ENCODE measurements around the gene SETX. TPM values are rescaled to one million over a fixed set of nuclear protein-coding genes. Genes with fewer than 3 reads are reported as not detected.
A peak's percentile ranks its signal among the peaks of the same experiment; 100 is the strongest.

SETX gene
- polyA plus RNA-seq, 1 donor: 38.5 TPM

DNA sequence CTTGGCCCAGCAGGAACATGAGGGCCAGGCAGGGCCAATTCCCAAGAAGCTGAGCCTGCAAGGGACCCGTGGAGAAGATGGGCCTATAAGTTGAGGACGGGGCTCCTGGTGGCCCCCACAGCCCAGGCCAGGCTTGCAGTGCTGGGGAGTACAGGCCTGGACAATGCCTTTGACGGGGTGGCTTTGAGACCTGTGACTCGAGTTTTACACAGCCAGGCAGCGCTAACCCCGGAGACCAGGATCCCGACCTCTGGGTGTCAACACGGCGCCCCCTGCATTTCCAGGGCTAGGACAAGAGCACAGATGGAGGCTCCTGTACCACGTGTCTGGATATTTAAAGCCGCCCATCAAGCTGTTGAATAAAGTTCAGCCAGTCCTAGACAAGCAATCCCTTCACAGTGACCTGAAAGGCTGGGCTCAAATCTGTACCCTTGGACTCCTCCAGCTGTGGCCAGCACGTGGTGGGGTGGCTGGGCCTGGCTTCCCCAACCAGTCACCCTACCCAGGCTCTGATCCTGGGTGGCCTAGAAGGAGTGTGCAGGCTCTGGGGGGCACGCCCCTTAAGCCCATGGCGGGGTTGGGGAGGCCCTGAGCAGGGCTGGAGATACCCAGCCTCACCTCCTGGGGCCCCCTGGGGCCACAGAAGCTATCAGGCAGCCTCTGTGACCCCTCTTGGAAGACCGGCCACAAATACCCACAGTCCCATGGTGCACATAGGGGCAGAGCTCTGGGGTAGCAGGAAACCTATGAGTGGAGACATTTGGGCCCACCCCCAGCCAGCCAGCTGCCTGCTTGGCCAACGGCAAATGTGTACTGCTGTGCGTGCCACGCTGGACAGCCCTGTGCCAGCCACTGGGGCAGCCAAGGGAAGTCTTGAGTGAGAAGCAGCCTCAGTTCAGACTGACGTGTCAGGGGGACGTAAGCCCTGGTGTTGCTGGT is 104.2 kb downstream of the SETX start:
- WGBS (ENCODE audit: insufficient coverage, low lambda C conversion rate): 80% methylated on average over 1 of the region's 20 CpGs
- Histone ChIP-seq H3K4me3 (ENCODE audit: low read length) (no peak overlapping the region), H3K36me3 (ENCODE audit: control insufficient read depth, insufficient read depth, low read length) (no peaks in the 10 kb centered on the region), H3K27me3 (ENCODE audit: control insufficient read depth, insufficient read depth, low read length) (peaks cover 16% of the 10 kb centered on the region), H3K27ac (ENCODE audit: low read length) (no peak overlapping the region), H3K9me3 (ENCODE audit: control insufficient read depth, low read depth, low read length) (peaks cover 5% of the 10 kb centered on the region), H3K4me1 (ENCODE audit: control insufficient read depth, insufficient read depth, low read length) (no peaks in the 10 kb centered on the region)
- no peak for DNase-seq

DNA sequence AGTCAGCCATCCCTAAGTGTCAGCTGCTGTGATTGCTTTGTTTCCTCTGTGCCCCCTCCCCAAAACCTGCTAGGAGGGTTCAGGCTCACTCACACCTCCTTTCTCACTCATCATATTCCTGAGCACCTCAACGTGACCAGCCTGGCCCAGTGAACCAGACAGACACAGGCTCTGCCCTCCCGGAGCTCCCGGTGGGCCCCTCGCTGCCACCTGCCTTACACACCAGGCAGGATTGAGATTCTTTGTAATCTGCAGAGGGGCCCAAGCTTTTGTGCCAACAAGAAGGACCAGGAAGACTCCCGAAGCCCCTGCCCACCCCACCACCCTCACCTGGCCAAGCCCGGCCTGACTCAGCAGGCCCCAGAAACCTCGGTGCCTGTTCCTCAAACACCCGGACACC is 105.1 kb downstream of the SETX start:
- no peak overlapping the region for H3K4me3 ChIP-seq (ENCODE audit: low read length)
- peaks cover 24% of the 10 kb centered on the region for H3K27me3 ChIP-seq (ENCODE audit: control insufficient read depth, insufficient read depth, low read length)
- no peak overlapping the region for H3K27ac ChIP-seq (ENCODE audit: low read length)
- H3K4me1 ChIP-seq (ENCODE audit: control insufficient read depth, insufficient read depth, low read length): no peaks in the 10 kb centered on the region
- no CpG with 5 or more reads among the region's 8 CpGs for WGBS (ENCODE audit: insufficient coverage, low lambda C conversion rate)
- no peak for DNase-seq
- H3K36me3 ChIP-seq (ENCODE audit: control insufficient read depth, insufficient read depth, low read length): no peaks in the 10 kb centered on the region
- peaks cover 5% of the 10 kb centered on the region for H3K9me3 ChIP-seq (ENCODE audit: control insufficient read depth, low read depth, low read length)

DNA sequence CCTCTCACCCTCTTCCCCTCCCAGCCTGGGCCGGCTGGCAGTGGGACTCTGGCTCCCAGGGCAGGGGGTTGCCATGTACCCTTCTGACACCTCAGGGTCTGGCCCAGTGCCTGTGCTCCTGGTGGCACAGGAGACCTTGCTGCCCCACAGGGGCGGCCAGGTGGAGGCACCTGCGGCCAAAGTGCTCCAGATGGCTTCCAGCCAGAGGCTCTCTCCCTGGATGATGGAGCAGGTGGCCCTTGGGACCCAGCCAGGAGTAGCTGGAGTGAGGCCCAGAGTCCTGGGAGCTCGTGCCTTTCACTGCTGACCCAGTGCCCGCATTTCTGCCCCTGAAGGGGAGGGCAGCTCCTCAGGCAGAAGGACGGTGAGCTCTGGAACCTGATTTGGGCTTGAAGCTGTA is 105.7 kb downstream of the SETX start:
- no peak for DNase-seq
- H3K4me3 ChIP-seq (ENCODE audit: low read length): no peak overlapping the region
- no peaks in the 10 kb centered on the region for H3K36me3 ChIP-seq (ENCODE audit: control insufficient read depth, insufficient read depth, low read length)
- no peak overlapping the region for H3K27ac ChIP-seq (ENCODE audit: low read length)
- H3K27me3 ChIP-seq (ENCODE audit: control insufficient read depth, insufficient read depth, low read length): peaks cover 30% of the 10 kb centered on the region
- H3K4me1 ChIP-seq (ENCODE audit: control insufficient read depth, insufficient read depth, low read length): no peaks in the 10 kb centered on the region
- peaks cover 5% of the 10 kb centered on the region for H3K9me3 ChIP-seq (ENCODE audit: control insufficient read depth, low read depth, low read length)
- no CpG with 5 or more reads among the region's 6 CpGs for WGBS (ENCODE audit: insufficient coverage, low lambda C conversion rate)

DNA sequence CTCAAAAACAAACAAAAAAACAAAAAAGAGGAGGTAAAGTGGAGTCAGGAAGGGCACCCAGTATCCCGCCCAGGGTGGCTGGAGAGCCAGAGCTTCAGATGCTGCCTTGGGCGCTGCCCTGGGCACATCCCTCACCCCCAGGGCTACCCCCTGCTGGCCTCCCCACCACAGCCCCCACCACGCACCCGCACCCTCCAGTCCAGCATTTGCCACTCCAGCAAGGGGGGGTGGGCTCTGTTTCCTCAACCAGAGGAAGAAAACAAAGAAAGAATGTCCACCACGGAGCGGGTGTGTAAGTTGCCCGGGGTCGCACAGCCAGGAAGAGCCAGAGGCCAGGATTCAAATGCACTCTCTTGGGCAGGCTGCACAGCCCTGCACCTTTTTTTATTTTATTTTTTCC is 106.8 kb downstream of the SETX start:
- Histone ChIP-seq H3K36me3 (ENCODE audit: control insufficient read depth, insufficient read depth, low read length) (no peaks in the 10 kb centered on the region), H3K4me1 (ENCODE audit: control insufficient read depth, insufficient read depth, low read length) (no peaks in the 10 kb centered on the region), H3K9me3 (ENCODE audit: control insufficient read depth, low read depth, low read length) (peaks cover 5% of the 10 kb centered on the region), H3K4me3 (ENCODE audit: low read length) (no peak overlapping the region), H3K27me3 (ENCODE audit: control insufficient read depth, insufficient read depth, low read length) (peaks cover 42% of the 10 kb centered on the region), H3K27ac (ENCODE audit: low read length) (no peak overlapping the region)
- no peak for DNase-seq
- 77% methylated on average over 2 of the region's 8 CpGs for WGBS (ENCODE audit: insufficient coverage, low lambda C conversion rate)

DNA sequence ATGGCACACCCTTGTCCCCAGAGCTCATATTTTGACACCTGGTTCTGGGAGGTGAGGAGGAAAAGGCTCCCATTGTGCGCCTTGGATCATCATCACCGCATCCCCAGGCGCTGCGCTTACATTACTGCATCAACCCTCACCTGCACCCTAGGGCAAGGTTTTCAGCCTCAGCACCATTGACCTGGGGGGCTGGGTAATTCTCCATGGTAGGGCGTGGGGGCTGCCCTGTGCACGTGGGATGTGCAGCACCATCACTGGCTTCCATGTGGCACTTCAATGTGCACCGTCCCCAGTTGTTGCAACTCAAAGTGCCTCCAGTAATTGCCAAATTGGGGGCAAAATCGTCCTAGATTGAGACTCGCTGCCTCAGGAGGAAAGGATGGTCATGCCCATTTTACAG is 109.3 kb downstream of the SETX start:
- no peak for DNase-seq
- no peak overlapping the region for H3K27ac ChIP-seq (ENCODE audit: low read length)
- peaks cover 54% of the 10 kb centered on the region for H3K27me3 ChIP-seq (ENCODE audit: control insufficient read depth, insufficient read depth, low read length)
- H3K9me3 ChIP-seq (ENCODE audit: control insufficient read depth, low read depth, low read length): no peaks in the 10 kb centered on the region
- peaks cover 10% of the 10 kb centered on the region for H3K4me1 ChIP-seq (ENCODE audit: control insufficient read depth, insufficient read depth, low read length)
- H3K4me3 ChIP-seq (ENCODE audit: low read length): no peak overlapping the region
- H3K36me3 ChIP-seq (ENCODE audit: control insufficient read depth, insufficient read depth, low read length): no peaks in the 10 kb centered on the region
- no CpG with 5 or more reads among the region's 9 CpGs for WGBS (ENCODE audit: insufficient coverage, low lambda C conversion rate)

DNA sequence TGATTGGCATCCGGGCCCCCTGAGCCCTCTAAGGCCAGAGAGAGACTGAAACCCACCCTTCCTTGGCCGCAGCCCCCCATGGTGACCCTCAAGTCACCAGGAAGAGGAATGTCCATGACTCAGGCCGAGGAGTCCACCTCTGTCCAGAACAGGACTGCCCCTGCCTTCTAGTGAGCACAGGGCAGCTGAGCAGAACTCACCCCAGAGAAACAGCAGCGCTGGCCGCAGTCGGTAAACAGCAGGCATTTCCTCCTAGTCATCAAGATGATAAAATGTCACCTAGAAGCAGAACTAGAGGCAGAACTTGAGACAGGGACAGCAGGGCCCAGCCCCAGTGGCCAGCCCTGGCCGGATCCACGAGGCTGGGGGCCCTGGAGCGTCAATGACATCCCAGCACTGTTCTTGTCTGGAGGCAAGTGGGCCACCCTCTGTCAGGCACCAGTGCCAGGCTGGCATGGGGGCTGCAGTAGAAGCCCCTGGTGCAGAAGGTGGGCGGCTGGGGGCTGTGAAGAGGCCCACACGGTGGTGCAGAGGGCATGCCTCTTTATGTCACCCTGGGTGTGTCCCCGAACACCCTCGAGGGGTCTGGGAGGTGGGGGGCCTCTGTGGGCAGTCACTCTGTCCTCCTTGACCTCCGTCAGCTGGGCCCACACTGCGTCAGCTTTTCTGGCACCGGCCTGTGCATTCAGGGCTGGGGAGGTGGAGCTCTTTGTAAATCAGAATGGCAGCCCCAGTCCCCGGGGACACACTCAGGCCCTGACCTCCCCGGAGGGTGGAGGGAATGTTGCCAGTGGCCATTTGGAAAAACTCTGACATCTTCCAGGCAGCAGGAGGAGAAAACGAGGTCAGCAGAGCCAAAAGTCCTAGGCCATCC is 110.0 kb downstream of the SETX start:
- no peak for DNase-seq
- H3K4me3 ChIP-seq (ENCODE audit: low read length): no peak overlapping the region
- H3K9me3 ChIP-seq (ENCODE audit: control insufficient read depth, low read depth, low read length): no peaks in the 10 kb centered on the region
- WGBS (ENCODE audit: insufficient coverage, low lambda C conversion rate): no CpG with 5 or more reads among the region's 19 CpGs
- H3K4me1 ChIP-seq (ENCODE audit: control insufficient read depth, insufficient read depth, low read length): peaks cover 10% of the 10 kb centered on the region
- no peaks in the 10 kb centered on the region for H3K36me3 ChIP-seq (ENCODE audit: control insufficient read depth, insufficient read depth, low read length)
- H3K27me3 ChIP-seq (ENCODE audit: control insufficient read depth, insufficient read depth, low read length): peaks cover 61% of the 10 kb centered on the region
- H3K27ac ChIP-seq (ENCODE audit: low read length): no peak overlapping the region

DNA sequence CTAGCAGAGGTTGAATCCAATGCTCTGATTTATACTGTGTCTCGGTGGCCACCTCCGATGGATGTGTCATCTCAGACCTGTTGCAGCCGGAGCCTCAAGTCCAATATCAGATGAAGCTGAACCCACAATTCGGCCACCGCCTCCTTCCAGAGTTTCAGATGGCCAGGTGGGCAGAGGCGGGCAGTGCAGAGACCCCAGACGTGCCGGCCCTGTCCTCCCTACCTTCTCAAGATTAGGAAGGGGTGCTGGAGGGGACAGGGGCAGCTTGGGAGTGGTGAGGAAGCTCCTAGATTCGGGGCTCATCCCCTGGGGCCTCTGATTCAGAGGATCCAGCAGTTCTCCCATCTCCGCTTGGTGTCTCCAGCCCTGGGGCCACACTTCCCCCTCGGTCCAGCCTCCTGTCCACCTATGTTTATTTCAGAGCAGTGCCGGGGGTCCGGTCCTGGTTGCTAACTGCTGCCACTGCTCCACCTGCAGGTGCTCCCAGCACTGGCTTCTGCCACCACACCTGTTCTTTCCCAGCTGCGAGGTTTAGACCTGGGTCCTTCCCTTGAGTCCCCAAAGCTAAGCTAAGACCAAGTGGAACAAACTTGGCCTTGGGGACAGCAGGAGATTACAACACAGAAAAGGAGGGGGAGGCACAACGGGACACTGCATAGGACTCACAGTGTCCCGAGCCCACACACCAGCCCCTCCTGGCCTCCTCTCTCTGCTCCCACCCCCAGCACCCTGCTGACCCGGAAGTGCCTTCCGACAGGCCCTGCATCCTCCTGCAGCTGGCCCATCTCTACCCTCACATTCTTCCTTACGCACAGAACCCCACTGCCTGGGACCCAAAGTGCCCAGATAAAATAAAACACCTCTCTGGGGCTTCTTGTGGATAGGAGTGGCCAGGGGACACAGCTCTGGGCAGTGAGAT is 111.4 kb downstream of the SETX start:
- no peak overlapping the region for H3K27ac ChIP-seq (ENCODE audit: low read length)
- DNase-seq: no peak

DNA sequence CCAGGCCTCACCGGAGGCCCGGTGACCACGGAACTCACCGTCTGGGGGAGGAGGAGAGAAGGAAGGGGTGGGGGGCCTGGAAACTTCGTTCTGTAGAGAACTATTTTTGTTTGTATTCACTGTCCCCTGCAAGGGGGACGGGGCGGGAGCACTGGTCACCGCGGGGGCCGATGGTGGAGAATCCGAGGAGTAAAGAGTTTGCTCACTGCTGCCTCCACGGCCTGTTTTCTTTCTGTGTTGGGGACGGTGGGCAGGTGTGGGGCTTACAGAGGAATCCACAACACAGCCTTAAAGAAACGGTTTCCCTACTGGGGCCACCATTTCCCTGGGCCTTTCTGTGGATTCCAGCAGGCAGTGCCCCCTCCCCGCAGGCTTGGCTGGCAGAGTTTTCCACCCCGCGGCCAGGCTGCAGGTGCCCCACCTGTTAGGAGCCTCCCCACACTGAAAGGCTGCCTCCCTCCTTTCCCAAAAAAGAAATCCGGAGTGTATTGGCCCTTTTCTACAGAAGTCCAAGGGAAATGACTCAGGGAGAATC is 112.1 kb downstream of the SETX start:
- peak in 1 of 2 donors; percentile 29 for DNase-seq
- no CpG with 5 or more reads among the region's 18 CpGs for WGBS (ENCODE audit: insufficient coverage, low lambda C conversion rate)
- peaks cover 65% of the 10 kb centered on the region for H3K27me3 ChIP-seq (ENCODE audit: control insufficient read depth, insufficient read depth, low read length)

More for the DNA sequence above, 111.4 kb downstream of the SETX start:
- Histone ChIP-seq H3K27me3 (ENCODE audit: control insufficient read depth, insufficient read depth, low read length) (peaks cover 65% of the 10 kb centered on the region), H3K9me3 (ENCODE audit: control insufficient read depth, low read depth, low read length) (no peaks in the 10 kb centered on the region), H3K4me3 (ENCODE audit: low read length) (no peak overlapping the region), H3K36me3 (ENCODE audit: control insufficient read depth, insufficient read depth, low read length) (no peaks in the 10 kb centered on the region), H3K4me1 (ENCODE audit: control insufficient read depth, insufficient read depth, low read length) (peaks cover 10% of the 10 kb centered on the region)
- WGBS (ENCODE audit: insufficient coverage, low lambda C conversion rate): no CpG with 5 or more reads among the region's 19 CpGs

DNA sequence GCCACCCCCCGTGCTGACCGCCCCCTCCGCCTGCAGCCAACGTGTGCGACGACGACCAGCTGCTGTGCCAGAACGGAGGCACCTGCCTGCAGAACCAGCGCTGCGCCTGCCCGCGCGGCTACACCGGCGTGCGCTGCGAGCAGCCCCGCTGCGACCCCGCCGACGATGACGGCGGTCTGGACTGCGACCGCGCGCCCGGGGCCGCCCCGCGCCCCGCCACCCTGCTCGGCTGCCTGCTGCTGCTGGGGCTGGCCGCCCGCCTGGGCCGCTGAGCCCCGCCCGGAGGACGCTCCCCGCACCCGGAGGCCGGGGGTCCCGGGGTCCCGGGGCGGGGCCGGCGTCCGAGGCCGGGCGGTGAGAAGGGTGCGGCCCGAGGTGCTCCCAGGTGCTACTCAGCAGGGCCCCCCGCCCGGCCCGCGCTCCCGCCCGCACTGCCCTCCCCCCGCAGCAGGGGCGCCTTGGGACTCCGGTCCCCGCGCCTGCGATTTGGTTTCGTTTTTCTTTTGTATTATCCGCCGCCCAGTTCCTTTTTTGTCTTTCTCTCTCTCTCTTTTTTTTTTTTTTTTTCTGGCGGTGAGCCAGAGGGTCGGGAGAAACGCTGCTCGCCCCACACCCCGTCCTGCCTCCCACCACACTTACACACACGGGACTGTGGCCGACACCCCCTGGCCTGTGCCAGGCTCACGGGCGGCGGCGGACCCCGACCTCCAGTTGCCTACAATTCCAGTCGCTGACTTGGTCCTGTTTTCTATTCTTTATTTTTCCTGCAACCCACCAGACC is 112.8 kb downstream of the SETX start:
- Histone ChIP-seq H3K36me3 (ENCODE audit: control insufficient read depth, insufficient read depth, low read length) (no peaks in the 10 kb centered on the region), H3K4me3 (ENCODE audit: low read length) (peak overlapping the region; percentile 65), H3K9me3 (ENCODE audit: control insufficient read depth, low read depth, low read length) (no peaks in the 10 kb centered on the region), H3K27ac (ENCODE audit: low read length) (no peak overlapping the region), H3K4me1 (ENCODE audit: control insufficient read depth, insufficient read depth, low read length) (peaks cover 10% of the 10 kb centered on the region), H3K27me3 (ENCODE audit: control insufficient read depth, insufficient read depth, low read length) (peaks cover 69% of the 10 kb centered on the region)
- 2% methylated on average over 9 of the region's 81 CpGs for WGBS (ENCODE audit: insufficient coverage, low lambda C conversion rate)
- DNase-seq: peak; percentile 24 to 66

More for the DNA sequence above, 112.1 kb downstream of the SETX start:
- Histone ChIP-seq H3K36me3 (ENCODE audit: control insufficient read depth, insufficient read depth, low read length) (no peaks in the 10 kb centered on the region), H3K9me3 (ENCODE audit: control insufficient read depth, low read depth, low read length) (no peaks in the 10 kb centered on the region), H3K4me1 (ENCODE audit: control insufficient read depth, insufficient read depth, low read length) (peaks cover 10% of the 10 kb centered on the region), H3K27ac (ENCODE audit: low read length) (no peak overlapping the region), H3K4me3 (ENCODE audit: low read length) (peak overlapping the region; percentile 65)

Measured in large intestine (tissue), 3 donors.